DND-41 (cell line): ENCODE data around the gene SYCE1L.

ENCODE experiments used
- EZH2 ChIP-seq: IDR thresholded peaks from 3 replicates; pipeline ENCODE4 v1.6.1; 2012; ENCODE audit warnings: borderline replicate concordance, low read depth, mild to moderate bottlenecking, moderate library complexity, low read length, inconsistent platforms; ENCODE audit not compliant: severe bottlenecking
- TF ChIP-seq, protein P1 (sequence below): IDR thresholded peaks from 2 replicates; pipeline ENCODE4 v1.5.1; 2012; ENCODE audit warnings: borderline replicate concordance, low read length, moderate library complexity, mild to moderate bottlenecking; ENCODE audit not compliant: poor library complexity, severe bottlenecking; ENCODE audit errors: extremely low read depth

DNA sequence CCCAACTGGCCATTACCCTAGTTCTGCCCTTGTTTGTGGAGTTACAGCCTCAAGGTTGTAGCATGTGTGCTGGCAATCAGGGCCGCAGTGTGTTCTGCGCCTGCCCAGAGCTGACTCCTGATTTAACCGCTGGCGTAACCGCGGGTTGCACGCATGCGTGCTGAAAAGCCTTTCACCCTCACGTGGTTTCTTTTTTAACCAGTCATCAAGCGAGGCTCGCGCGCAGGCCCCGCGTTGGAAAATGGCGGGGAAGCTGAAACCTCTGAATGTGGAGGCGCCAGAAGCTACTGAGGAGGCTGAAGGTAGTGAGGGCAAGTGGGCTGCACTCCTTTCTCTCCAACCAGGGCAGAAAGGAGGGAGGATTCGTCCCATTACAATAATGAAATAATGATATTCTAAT, at the start of gene SYCE1L:
- TF ChIP-seq, protein P1, sequence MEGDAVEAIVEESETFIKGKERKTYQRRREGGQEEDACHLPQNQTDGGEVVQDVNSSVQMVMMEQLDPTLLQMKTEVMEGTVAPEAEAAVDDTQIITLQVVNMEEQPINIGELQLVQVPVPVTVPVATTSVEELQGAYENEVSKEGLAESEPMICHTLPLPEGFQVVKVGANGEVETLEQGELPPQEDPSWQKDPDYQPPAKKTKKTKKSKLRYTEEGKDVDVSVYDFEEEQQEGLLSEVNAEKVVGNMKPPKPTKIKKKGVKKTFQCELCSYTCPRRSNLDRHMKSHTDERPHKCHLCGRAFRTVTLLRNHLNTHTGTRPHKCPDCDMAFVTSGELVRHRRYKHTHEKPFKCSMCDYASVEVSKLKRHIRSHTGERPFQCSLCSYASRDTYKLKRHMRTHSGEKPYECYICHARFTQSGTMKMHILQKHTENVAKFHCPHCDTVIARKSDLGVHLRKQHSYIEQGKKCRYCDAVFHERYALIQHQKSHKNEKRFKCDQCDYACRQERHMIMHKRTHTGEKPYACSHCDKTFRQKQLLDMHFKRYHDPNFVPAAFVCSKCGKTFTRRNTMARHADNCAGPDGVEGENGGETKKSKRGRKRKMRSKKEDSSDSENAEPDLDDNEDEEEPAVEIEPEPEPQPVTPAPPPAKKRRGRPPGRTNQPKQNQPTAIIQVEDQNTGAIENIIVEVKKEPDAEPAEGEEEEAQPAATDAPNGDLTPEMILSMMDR = no peak
- TF ChIP-seq EZH2 = no peak
